Keratinocyte (primary cell): ENCODE results near the gene GIMD1. TPM values are rescaled to one million over a fixed set of nuclear protein-coding genes. Genes with fewer than 3 reads are reported as not detected.

ENCODE experiments used
- DNase-seq: peaks from one replicate; pipeline ENCODE4 v3.0.0-alpha.2; 2011; ENCODE audit warnings: low read depth, missing footprints, low spot score
- FAIRE-seq: peaks from 2 replicates; lab custom pipeline; 2011; peaks lifted over from hg19 to GRCh38; lab: Jason Lieb, UNC
- H2AFZ ChIP-seq: 2 replicates; pipeline ENCODE4 v1.6.0; 2012; ENCODE audit warnings: low read length, control low read depth, inconsistent platforms; ENCODE audit not compliant: control insufficient read depth
- H3K27ac ChIP-seq: 2 replicates; pipeline ENCODE4 v1.5.1; 2011; ENCODE audit warnings: low read length; ENCODE audit not compliant: control insufficient read depth, insufficient read depth
- H3K27me3 ChIP-seq: 3 replicates; pipeline ENCODE4 v1.6.0; 2011; ENCODE audit warnings: low read length; ENCODE audit not compliant: control insufficient read depth, insufficient read depth; ENCODE audit errors: extremely low read depth
- H3K36me3 ChIP-seq, 2 experiments: 2 replicates in 1 of 2; 3 replicates in 1 of 2; pipeline ENCODE4 v1.5.1; 2011; ENCODE audit warnings: low read length in 2 of 2, mild to moderate bottlenecking in 1 of 2; ENCODE audit not compliant: control insufficient read depth in 2 of 2, insufficient read depth in 2 of 2; ENCODE audit errors: extremely low read depth in 1 of 2
- H3K4me1 ChIP-seq: 3 replicates; pipeline ENCODE4 v1.5.1; 2011; ENCODE audit warnings: low read length; ENCODE audit not compliant: control insufficient read depth, insufficient read depth; ENCODE audit errors: extremely low read depth
- H3K4me2 ChIP-seq: 3 replicates; pipeline ENCODE4 v1.6.0; 2011; ENCODE audit warnings: low read depth, low read length; ENCODE audit not compliant: control insufficient read depth, insufficient read depth; ENCODE audit errors: extremely low read depth
- H3K4me3 ChIP-seq, 3 experiments: fragments of 200-600 bp in 1 of 3; sonication (generic) in 1 of 3; 2 replicates in 2 of 3; 3 replicates in 1 of 3; pipeline ENCODE4 v1.5.1; 2011 to 2016; ENCODE audit warnings: low read length in 3 of 3, mild to moderate bottlenecking in 3 of 3, control low read depth in 2 of 3, inconsistent platforms in 1 of 3, low read depth in 1 of 3, mixed read lengths in 1 of 3, mixed run types in 1 of 3, moderate library complexity in 1 of 3; ENCODE audit not compliant: control insufficient read depth in 2 of 3, insufficient read depth in 2 of 3; ENCODE audit errors: extremely low read depth in 1 of 3
- H3K79me2 ChIP-seq: 2 replicates; pipeline ENCODE4 v1.6.0; 2012; ENCODE audit warnings: low read length; ENCODE audit not compliant: control insufficient read depth, insufficient read depth
- H3K9ac ChIP-seq: 3 replicates; pipeline ENCODE4 v1.6.0; 2011; ENCODE audit warnings: low read length; ENCODE audit not compliant: control insufficient read depth, insufficient read depth; ENCODE audit errors: extremely low read depth
- H3K9me1 ChIP-seq: 3 replicates; pipeline ENCODE4 v1.6.0; 2011; ENCODE audit warnings: low read length; ENCODE audit not compliant: control insufficient read depth, insufficient read depth; ENCODE audit errors: extremely low read depth
- H3K9me3 ChIP-seq: 2 replicates; pipeline ENCODE4 v1.5.1; 2012; ENCODE audit warnings: low read depth, low read length; ENCODE audit not compliant: control insufficient read depth
- H4K20me1 ChIP-seq: 3 replicates; pipeline ENCODE4 v1.6.0; 2011; ENCODE audit warnings: low read length; ENCODE audit not compliant: control insufficient read depth, insufficient read depth; ENCODE audit errors: extremely low read depth
- CTCF ChIP-seq, 3 experiments: IDR thresholded peaks in 1 of 3; conservative IDR thresholded peaks in 1 of 3; optimal IDR thresholded peaks in 1 of 3; 2 replicates in 2 of 3; 3 replicates in 1 of 3; pipeline versions ENCODE3 to v1.5.1; 2011; ENCODE audit warnings: low read length in 3 of 3, mild to moderate bottlenecking in 3 of 3, moderate library complexity in 2 of 3, control low read depth in 1 of 3, inconsistent platforms in 1 of 3; ENCODE audit not compliant: insufficient read depth in 2 of 3; ENCODE audit errors: extremely low read depth in 1 of 3
- EZH2 ChIP-seq: IDR thresholded peaks from one replicate; pipeline ENCODE4 v1.6.1; 2012; ENCODE audit warnings: inconsistent platforms, mild to moderate bottlenecking, low read length, moderate library complexity
- dilution Hi-C: fragments of 300-500 bp; cut with MboI; formaldehyde crosslinking; loops from one replicate; pipeline ENCODE4 v1.7.0; 2020; ENCODE audit warnings: low sequenced_read_pairs; ENCODE audit not compliant: extremely low pct_ligation_motif_present
- polyA plus RNA-seq, 5 experiments: library from polyadenylated mRNA; depleted of rRNA in 3 of 5; stranded (reverse) in 3 of 5; stranded (forward) in 1 of 5; unstranded in 1 of 5; fragments of >200 nt; gene quantifications; 1 replicate in 1 of 5; 2 replicates in 3 of 5; 3 replicates in 1 of 5; pipeline versions ENCODE4 v1.2.1 to v1.2.3, GENCODE V29; 2011 to 2012; ENCODE audit warnings: missing spikeins in 2 of 5, low read depth in 1 of 5, low replicate concordance in 1 of 5

Gene GIMD1
- polyA plus RNA-seq, 1 donor (not counting 4 experiments of a cell fraction or from before 2014, with no cell fraction given) = not detected

GRCh38 chr4:106385853-106386393 is 17.3 kb upstream of the GIMD1 start:
- TF ChIP-seq CTCF (optimal IDR thresholded peaks at IDR 0.05 in 1 of 3, IDR thresholded peaks at IDR 0.05 in 1 of 3, conservative IDR thresholded peaks at IDR 0.05 in 1 of 3; ENCODE audit: extremely low read depth in 1 of 3, insufficient read depth in 2 of 3, low read length in 3 of 3) = no peak
- TF ChIP-seq EZH2 = no peak
- Histone ChIP-seq H3K27me3 (no peaks in the 10 kb centered on the region), H3K9me1 (no peaks in the 10 kb centered on the region), H3K4me3 (no peak overlapping the region), H3K36me3 (no peaks in the 10 kb centered on the region), H3K79me2 (no peaks in the 10 kb centered on the region), H3K4me2 (no peak overlapping the region), H3K4me1 (no peaks in the 10 kb centered on the region), H3K9me3 (no peaks in the 10 kb centered on the region), H2AFZ (no peak overlapping the region), H3K9ac (no peak overlapping the region), H4K20me1 (no peaks in the 10 kb centered on the region), H3K27ac (no peak overlapping the region)
- DNase-seq (no peak), FAIRE-seq (no peak)
- dilution Hi-C loops = no loop called here

- Histone ChIP-seq H2AFZ (no peak overlapping the region), H3K9me1 (no peaks in the 10 kb centered on the region), H4K20me1 (no peaks in the 10 kb centered on the region), H3K9ac (no peak overlapping the region), H3K9me3 (no peaks in the 10 kb centered on the region), H3K4me3 (no peak overlapping the region), H3K4me2 (no peak overlapping the region), H3K36me3 (no peaks in the 10 kb centered on the region), H3K27me3 (no peaks in the 10 kb centered on the region), H3K27ac (no peak overlapping the region), H3K79me2 (no peaks in the 10 kb centered on the region), H3K4me1 (no peaks in the 10 kb centered on the region)
- TF ChIP-seq EZH2 (no peak), CTCF (optimal IDR thresholded peaks at IDR 0.05 in 1 of 3, IDR thresholded peaks at IDR 0.05 in 1 of 3, conservative IDR thresholded peaks at IDR 0.05 in 1 of 3; ENCODE audit: extremely low read depth in 1 of 3, insufficient read depth in 2 of 3, low read length in 3 of 3) (no peak)
- DNase-seq (no peak), FAIRE-seq (no peak)
- dilution Hi-C loops = no loop called here
Measured at GRCh38 chr4:106384878-106385277, 16.3 kb upstream of the GIMD1 start.
